GM18505 (cell line): Measurements from ENCODE around the gene LPAR3.

Experiments used
- ATAC-seq: cut with Tn5 transposase; IDR thresholded peaks from one replicate; pipeline ENCODE4 v1.9.1; 2021; ENCODE audit not compliant: unreplicated experiment
- POLR2A ChIP-seq: IDR thresholded peaks from 4 replicates; pipeline ENCODE4 v1.6.1; 2011; ENCODE audit warnings: borderline replicate concordance; ENCODE audit not compliant: insufficient read depth, insufficient read length; ENCODE audit errors: extremely low read depth

Gene LPAR3

GRCh38 chr1:84892705-84893618 is at the start of gene LPAR3:
LPAR3 (minus strand) TSS chr1:84893206; CDS start chr1:84866120, 27,086 bp downstream.
- no peak for ATAC-seq
- no peak for TF ChIP-seq POLR2A

GRCh38 chr1:84941843-84942242 is 48.8 kb upstream of the LPAR3 start:
- TF ChIP-seq POLR2A, result no peak
- ATAC-seq, result no peak

GRCh38 chr1:84940481-84940880 is 47.5 kb upstream of the LPAR3 start:
- no peak for TF ChIP-seq POLR2A
- ATAC-seq, result no peak

GRCh38 chr1:84939761-84940160 is 46.8 kb upstream of the LPAR3 start:
- peak; percentile 5 for TF ChIP-seq POLR2A

GRCh38 chr1:84939151-84939550 is 46.1 kb upstream of the LPAR3 start:
- no peak for ATAC-seq
- no peak for TF ChIP-seq POLR2A

More at GRCh38 chr1:84939761-84940160, 46.8 kb upstream of the LPAR3 start:
- ATAC-seq, result no peak

- ATAC-seq, result no peak
- no peak for TF ChIP-seq POLR2A
These were observed 43.3 kb upstream of the LPAR3 start for GRCh38 chr1:84936116-84936810.

- no peak for TF ChIP-seq POLR2A
- no peak for ATAC-seq
These were observed 40.1 kb upstream of the LPAR3 start for GRCh38 chr1:84933011-84933611.

- ATAC-seq, result no peak
- no peak for TF ChIP-seq POLR2A
These were observed 37.8 kb upstream of the LPAR3 start for GRCh38 chr1:84930831-84931230.

GRCh38 chr1:84930329-84930728 is 37.3 kb upstream of the LPAR3 start:
- no peak for TF ChIP-seq POLR2A
- ATAC-seq, result no peak

- TF ChIP-seq POLR2A, result no peak
- ATAC-seq, result no peak
These were observed 36.6 kb upstream of the LPAR3 start for GRCh38 chr1:84929581-84929980.

- no peak for TF ChIP-seq POLR2A
- no peak for ATAC-seq
These were observed 36.0 kb upstream of the LPAR3 start for GRCh38 chr1:84928979-84929378.

- ATAC-seq, result no peak
- no peak for TF ChIP-seq POLR2A
These were observed 30.3 kb upstream of the LPAR3 start for GRCh38 chr1:84923317-84923716.

- ATAC-seq, result no peak
- TF ChIP-seq POLR2A, result no peak
These were observed 27.2 kb upstream of the LPAR3 start for GRCh38 chr1:84920159-84920558.
